GM19397 (cell line): Measurements from ENCODE around the gene NR4A1.

Experiments
- ATAC-seq: cut with Tn5 transposase; IDR thresholded peaks from one replicate; pipeline ENCODE4 v1.9.1; 2021; ENCODE audit warnings: mild to moderate bottlenecking, moderate library complexity; ENCODE audit not compliant: unreplicated experiment

Gene NR4A1

DNA sequence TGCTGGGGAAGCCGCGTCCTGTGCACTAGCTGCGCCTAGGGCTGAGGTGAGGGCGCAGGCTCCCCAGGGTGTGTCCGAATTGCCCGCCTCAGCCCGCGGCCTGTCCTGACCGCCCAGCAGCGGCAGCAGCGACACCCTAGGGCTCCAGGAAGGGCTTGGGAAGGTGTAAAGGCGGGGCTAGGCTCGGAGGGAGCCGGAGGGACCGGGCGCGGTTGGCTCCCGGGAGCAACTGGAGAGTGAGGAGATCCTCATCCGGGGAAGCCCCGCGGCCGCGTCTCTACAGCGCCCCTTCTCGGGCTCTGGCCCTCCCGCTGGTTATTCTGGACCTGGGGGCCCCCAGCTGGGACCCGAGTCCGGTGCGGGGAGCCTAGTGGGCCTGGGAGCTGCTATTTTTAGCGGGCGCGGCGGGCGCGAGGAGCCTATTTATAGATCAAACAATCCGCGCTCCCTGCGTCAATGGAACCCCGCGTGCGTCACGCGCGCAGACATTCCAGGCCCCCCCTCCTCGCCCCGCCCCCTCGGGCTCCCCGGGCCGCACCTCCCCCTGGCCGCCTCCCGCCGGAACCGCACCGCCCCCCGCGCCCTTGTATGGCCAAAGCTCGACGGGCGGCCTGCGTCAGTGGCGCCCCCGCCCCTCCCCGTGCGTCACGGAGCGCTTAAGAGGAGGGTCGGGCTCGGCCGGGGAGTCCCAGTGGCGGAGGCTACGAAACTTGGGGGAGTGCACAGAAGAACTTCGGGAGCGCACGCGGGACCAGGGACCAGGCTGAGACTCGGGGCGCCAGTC lies at the start of gene NR4A1:
Gene NR4A1, plus strand, starts transcription at position 685 of the 784 bp plus-strand sequence. CDS start 2,887 bp downstream, outside the sequence.
- peak; percentile 82 for ATAC-seq

DNA sequence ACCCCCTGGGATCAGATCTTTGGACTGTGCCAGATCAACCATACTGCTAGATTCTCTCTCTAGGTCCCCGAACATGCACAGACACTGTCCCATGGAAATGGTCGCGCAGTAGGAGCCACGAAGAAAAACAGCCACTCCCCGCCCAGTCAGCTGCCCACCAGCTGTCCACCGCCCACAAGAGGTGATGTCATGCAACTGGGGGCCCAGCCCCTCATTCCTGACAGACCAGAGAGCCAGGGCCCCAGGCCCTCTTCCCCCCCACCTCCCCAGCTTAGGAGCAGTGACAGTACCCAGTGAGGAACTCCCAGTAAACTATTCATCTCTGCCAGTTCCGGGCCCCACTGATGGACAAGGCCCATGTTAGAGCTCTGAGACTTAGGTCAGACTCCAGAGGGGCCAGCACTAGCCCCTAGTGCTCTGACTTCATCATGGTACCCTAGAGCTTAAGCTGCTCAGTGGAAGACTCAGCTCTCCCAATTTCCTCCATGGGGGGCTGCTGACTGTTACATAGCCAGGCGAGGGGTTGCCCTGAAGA lies 48.2 kb upstream of the NR4A1 start:
- no peak for ATAC-seq

DNA sequence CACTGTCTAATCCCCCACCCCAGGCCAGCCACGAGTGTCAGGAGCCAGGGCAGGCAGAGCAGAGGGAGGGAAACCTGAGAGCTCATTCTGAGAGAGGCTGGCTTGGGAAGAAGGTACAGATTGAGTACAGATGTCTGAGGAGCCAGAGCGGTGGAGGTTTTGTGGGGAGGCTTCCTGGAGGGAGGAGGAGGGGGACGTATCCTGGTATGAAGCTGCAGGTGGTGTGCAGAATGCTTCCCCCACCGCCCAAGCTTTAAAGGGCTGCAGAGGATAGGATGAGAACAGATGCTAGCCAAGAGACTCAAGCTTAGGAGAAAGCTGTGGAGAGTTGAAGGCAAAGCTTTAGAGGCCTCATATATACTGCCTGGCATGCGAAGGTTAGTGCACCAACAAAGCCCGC lies 47.7 kb upstream of the NR4A1 start:
- no peak for ATAC-seq

DNA sequence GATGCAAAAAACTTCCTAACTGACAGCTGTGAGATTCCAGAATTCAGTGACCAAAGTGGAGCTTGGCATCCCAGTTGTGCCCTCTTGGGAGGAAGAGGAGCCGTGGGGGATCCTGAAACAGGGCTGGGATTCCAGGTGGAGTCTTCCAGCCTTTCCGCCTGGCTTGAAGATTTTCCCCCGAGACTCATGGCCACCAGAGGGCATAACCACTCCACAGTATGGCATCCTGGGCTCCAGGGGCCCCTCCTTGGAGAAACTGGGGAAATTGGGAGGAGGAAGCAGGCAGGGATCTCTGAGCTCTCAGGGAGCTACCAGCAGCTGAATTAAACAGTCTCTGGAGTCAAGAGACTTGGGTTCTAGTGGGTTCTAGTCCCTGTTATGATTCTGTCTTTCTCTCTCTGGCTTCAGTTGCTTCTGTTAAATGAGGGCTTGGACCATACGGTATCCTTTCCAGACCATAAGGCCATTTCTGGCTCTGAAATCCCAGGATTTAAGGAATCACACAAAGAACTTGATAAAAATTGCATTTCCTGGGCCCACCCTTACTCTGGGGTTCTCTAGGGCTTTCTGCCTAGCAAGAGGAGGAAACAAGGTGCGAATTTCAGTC lies 47.1 kb upstream of the NR4A1 start:
- no peak for ATAC-seq

DNA sequence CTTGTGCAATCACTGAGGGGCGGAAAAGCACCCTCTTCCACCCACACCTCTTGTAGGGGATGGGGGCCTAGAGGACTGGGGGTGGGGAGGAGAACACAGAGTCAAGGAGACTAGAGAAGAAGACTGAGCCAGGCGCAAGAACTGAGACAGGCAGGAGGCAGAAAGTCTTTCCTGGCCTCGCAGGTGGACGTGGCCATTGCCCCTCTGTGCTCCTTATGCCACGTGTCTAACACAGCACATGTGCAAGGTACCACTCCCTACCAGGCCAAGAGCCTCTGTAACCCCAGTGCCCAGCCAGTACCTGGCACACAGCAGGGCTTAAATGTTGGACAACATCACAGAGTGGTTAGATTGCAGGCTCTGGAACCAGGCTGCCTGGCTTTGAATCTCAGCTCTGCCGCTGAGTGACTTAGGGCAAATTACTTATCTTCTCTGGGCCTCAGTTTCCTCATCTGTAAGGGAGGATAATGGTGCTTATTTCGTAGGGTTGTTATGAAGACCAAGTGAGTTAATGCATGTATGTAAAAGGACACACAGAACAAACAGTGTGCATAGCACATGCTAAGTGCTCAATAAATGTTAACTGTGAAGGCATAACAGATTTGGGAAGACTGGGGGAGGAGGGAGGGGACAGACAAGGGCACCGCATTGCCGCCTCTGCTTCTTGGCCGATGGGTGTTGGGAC lies 45.9 kb upstream of the NR4A1 start:
- no peak for ATAC-seq

DNA sequence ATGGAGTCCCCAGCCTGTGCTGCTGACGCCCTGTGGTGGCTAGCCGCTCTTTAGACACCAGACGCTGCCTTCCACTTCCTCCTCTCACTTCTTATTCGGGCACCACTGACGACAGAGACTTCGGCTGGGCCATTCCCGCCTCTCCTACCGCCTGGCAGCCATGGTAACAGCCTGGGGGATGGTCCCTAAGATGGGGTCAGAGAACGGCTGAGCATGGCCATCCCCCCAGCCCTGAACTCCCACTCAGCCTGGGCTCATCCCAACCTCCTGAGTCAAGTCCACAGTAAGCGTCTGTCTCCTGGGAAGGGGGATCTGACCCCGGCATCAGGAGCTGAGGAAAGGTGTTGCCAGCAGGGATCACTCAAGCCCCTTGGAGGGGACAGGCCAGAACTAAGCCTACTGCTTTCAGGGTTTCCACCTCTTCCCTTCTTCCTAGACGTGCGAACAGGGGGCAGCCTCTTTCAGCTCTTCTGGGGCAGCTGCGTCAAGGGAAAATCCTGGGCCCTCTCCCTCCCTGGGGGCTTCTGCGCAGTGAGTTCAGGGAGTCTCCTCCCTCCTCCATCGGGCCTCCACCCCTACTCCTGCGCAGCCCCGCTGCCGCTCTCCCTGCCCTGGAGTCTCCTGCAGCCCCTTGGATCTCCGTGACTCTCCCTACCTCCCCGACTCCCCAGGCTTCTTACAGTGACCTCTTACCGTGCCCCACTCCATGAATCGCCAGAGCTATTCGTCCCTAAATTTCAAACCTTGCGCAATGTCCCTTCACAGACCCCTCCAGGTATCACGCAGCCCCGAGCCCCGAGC lies 45.1 kb upstream of the NR4A1 start:
- ATAC-seq, result peak; percentile 55

DNA sequence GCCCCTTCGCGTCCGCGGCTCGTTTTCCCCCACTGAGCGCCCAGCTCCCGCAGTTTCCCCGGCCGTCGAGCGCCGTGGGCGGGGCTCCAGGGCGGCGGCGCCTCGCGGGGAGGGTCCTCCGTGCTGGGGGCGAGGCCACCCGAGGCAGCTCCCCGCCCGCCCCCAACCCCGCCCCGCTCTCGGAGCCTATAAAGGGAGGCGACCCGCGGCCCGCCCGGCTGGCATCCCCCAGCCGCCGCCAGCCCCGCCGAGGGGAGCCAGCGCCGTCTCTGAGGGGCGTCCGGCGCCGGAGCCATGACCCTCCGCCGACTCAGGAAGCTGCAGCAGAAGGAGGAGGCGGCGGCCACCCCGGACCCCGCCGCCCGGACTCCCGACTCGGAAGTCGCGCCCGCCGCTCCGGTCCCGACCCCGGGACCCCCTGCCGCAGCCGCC lies 44.5 kb upstream of the NR4A1 start, which contains the start of gene TAMALIN:
Gene TAMALIN, plus strand, starts transcription at position 221 of the 432 bp plus-strand sequence. Its CDS starts 74 bp downstream, at position 295.
- ATAC-seq, result no peak

DNA sequence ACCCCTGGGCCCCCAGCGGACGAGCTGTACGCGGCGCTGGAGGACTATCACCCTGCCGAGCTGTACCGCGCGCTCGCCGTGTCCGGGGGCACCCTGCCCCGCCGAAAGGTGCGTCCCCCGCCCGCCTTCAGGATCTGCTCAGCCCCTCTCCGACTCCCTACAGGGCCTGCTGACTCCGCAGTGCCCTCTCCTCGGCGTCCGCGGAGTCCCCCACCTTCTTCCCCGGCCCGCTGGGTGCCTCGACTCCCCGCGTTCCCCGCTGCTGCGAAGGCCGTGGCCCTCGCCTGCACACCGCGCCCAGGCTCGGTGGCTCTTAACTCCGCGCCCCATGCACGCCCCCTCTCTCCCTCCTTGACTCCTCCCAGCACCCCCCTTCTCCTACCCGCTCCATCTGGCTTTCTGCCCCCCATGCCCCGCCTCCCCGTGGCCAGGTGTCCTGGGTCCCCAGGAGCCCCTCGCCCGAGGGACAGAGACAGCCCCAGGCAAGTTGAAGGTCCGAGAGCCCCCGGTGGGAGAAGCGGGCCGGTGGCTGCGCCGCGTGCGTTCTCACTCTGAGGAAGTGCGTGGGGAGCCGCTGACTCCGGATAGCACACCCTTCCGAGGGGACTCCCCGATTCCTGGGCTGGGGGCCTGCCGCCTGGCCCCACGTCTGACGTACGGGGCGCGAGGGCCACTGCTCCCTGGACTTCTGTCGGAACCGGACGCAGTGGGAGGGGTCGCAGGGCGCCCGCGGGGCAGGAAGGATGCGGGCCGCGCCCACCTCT lies 43.9 kb upstream of the NR4A1 start:
- ATAC-seq, result no peak

DNA sequence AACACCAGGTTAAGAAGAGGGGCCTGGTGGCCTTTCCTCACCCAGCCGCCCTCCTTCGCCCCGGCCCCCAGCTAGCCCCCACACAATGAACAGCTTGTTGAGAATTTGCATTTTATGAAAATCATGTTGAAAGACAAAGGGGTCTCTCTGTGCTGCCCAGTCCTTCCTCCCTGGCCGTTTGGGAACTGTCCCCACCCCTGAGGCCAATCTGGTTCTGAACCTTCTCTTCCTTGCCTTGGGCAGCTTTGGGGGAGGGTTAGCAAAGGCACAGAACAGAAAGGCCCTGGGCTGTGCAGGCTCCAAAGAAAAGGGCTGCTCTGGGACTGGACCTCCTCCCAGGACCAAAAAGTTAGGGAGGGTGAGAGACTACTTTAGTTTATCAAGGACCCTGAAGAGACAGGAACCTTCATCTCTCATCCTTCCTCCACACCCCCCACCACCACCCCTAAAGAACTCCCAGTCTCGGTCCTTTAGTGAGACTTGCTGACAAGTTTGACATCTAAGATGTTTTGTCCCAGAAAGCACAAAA lies 43.2 kb upstream of the NR4A1 start:
- no peak for ATAC-seq

DNA sequence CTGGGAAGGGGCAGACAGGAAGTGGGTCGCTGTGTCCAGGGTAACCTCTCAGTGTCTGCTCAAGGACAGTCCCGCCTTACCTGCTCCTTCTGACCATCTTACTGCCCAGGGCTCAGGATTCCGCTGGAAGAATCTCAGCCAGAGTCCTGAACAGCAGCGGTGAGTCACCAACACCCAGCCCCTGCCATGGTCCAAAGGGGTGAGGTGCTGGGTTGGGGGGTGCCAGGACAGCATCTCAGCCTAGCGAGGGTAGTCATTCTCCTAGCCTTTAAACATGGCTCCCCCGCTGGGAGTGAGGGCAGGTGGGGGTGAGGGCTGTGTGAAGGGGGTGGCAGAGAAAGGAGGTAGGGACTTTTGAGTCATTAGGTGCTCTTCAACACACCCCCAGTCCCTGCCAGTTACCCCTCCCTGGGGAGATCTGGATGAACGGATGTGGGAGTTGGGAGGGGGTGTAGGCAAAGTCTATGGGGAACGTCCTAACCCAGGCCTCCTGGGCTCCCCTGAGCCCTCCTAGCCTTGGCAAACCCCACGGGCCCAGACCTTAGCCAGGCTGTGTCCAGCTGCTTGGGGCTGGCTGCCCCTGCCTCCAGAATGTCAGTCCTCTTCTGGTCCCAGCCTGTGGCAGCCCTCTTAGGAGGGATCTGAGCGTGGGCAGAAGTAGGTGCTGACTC lies 42.0 kb upstream of the NR4A1 start:
- no peak for ATAC-seq

DNA sequence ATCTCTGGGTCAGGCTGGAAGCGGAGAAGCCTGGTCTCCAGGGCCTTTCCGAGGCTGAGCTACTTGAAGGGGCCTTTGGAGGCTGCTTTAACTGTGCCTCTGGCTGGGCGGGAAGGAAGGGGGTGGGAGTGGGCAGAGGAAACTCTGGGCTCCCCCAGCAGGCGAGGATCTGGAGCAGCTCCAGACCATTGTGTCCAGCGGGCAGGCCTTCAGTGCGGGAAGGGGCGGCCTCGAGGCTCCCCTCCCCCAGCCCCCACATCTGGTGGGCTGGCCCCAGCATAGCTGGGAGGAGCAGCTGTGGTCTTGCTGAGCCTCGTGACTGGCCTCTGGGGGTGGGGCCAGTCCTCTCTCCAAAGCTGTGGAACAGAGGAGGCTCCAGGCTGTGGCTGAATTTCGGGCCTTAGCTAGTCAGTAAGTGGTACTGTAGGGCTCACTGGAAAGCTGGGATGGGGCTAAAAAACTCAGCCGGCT lies 41.1 kb upstream of the NR4A1 start:
- no peak for ATAC-seq

DNA sequence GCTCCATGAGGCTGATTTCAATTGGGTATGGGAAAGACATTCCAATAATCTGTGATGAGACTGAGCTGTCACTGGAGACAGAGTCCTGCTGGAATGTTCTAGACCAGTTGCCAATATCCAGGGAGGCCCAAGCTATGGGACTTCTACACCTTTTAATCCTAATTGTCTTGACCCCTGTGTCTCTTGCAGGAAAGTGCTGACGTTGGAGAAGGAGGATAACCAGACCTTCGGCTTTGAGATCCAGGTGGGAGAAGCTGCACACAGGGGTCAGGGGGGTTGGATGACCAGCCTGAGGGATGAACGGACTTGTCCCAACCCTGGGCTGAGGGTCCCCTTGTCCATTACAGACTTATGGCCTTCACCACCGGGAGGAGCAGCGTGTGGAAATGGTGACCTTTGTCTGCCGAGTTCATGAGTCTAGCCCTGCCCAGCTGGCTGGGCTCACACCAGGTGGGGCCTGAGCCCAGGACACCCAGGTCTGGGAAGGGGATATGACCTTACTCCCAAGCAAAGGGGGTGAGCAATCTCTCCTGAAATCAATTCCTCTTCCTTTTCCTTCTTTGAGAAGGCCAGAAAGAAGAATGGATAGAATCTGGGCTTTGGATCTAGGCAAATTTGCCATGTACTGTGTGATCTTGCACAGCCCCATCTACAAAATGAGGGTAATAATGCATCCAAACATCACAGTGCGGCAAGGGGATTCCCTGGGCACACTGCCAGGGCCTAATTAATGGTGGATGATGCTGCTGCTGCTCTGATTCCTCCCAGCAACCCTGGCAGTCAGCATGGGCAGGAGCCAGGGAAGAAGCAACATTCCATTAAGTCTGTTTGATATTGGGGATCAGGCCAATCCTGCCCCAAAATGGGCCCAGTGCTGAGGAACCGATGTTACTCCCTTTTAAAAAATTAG lies 40.3 kb upstream of the NR4A1 start:
- ATAC-seq, result no peak

DNA sequence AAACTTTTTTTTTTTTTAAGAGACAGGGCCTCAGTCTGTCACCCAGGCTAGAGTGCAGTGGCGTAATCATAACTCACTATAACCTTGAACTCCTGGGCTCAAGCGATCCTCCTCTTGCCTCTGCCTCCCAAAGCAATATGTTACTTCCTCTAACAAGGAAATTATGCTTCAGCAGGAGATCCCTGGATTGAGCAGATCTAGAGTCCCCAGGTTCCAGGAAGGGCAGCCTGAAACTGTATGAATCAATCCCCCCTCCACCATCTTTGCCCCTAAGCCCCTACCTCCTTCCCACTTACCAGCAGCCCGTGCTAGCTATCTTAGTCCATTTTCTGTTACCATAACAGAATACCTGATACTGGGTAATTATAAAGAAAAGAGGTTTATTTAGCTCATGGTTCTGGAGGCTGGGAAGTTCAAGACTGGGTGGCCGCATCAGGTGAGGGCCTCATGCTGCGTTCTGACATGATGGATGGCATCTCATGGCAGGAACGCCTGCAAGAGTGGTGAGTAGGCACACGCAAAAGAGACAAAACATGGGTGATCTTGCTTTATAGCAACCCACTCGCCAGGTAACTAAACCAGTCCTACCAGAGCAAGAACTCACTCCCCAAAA lies 39.5 kb upstream of the NR4A1 start:
- ATAC-seq, result no peak

DNA sequence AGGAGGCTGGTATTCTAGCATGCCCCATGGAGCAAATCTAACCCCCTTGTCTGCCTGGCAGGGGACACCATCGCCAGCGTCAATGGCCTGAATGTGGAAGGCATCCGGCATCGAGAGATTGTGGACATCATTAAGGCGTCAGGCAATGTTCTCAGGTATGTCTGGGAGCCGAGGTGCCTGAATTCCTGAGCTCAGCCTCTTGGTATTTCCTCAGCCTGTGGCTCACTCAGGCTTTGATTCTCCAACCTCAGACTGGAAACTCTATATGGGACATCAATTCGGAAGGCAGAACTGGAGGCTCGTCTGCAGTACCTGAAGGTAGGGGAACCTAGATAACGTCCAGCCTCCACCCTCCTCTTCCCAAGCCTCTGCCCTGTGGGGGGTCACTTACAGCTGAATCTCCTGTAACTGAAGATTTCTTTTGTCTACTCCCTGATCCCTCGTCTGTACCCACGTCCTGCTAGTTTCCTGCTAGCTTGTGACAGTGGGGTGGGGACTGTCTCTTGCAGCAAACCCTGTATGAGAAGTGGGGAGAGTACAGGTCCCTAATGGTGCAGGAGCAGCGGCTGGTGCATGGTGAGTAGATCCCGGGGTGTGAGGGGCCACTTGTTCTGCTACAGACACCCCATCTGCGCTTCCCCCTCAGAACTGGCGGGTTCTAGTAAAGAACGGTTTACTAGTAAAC lies 37.5 kb upstream of the NR4A1 start:
- ATAC-seq, result no peak

DNA sequence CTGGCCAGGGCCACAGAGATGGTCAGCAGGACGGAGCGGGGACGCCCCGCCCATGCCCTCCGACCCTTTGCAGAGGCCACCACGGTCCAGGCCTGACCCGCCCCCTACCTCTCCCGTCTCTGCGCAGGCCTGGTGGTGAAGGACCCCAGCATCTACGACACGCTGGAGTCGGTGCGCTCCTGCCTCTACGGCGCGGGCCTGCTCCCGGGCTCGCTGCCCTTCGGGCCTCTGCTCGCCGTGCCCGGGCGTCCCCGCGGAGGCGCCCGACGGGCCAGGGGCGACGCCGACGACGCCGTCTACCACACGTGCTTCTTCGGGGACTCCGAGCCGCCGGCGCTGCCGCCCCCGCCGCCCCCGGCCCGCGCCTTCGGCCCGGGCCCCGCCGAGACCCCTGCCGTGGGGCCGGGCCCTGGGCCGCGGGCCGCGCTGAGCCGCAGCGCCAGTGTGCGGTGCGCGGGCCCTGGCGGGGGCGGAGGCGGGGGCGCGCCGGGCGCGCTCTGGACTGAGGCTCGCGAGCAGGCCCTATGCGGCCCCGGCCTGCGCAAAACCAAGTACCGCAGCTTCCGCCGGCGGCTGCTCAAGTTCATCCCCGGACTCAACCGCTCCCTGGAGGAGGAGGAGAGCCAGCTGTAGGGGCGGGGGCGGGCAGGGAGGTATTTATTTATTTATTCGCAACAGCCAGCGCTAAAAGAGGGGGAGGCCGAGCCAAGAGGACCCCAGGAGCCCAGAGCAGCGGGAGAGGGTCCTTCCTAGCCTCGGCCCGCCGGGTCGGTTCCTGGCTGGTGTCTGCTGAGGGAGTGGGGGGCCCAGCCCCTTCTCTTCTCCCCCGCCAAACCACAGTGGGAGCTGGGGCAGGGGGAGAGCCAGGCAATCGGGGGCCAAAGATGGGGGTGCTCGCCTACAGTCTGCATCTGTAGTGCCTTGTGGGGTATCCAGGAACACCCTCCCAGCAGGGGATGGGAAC lies 36.4 kb upstream of the NR4A1 start:
- no peak for ATAC-seq

DNA sequence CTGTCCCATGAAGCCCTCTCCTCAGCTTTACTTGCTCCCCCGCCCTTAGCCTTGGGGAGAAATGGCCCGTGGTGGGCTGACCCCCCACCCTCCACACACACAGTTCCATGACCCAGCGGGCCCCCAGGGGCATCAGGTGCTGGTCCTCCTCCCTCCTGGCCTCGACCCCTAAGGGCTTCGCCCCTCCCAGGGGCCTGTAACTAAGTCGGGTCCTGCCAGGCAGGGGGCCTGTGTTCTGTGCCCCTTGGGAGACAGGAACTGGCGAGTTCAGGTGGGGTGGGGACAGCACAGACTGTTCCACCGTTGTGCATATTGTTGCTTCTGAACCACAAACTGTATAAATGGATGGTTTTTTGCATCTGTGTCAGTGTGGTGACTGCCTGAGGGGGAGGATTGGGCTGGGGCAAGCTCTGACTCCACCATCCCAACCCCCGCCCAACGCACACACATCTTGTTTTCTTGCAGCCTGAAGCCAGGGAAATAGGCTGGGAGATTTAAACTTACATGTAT lies 35.7 kb upstream of the NR4A1 start:
- no peak for ATAC-seq
